ENCODE data around the gene ARHGAP24. TPM values are rescaled to one million over a fixed set of nuclear protein-coding genes. Genes with fewer than 3 reads are reported as not detected.

ARHGAP24 gene
- total RNA-seq, 1 donor: 67.6 TPM

GRCh38 chr4:85938062-85938461, 463.1 kb downstream of the ARHGAP24 start:
- no peak overlapping the region for H3K4me3 ChIP-seq (ENCODE audit: low read depth, low read length)
- no peak for DNase-seq (ENCODE audit: low read depth)
- TF ChIP-seq, protein P1, sequence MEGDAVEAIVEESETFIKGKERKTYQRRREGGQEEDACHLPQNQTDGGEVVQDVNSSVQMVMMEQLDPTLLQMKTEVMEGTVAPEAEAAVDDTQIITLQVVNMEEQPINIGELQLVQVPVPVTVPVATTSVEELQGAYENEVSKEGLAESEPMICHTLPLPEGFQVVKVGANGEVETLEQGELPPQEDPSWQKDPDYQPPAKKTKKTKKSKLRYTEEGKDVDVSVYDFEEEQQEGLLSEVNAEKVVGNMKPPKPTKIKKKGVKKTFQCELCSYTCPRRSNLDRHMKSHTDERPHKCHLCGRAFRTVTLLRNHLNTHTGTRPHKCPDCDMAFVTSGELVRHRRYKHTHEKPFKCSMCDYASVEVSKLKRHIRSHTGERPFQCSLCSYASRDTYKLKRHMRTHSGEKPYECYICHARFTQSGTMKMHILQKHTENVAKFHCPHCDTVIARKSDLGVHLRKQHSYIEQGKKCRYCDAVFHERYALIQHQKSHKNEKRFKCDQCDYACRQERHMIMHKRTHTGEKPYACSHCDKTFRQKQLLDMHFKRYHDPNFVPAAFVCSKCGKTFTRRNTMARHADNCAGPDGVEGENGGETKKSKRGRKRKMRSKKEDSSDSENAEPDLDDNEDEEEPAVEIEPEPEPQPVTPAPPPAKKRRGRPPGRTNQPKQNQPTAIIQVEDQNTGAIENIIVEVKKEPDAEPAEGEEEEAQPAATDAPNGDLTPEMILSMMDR (IDR thresholded peaks at IDR 0.05; ENCODE audit: insufficient read depth, low read length): no peak

GRCh38 chr4:85938902-85939301, 464.0 kb downstream of the ARHGAP24 start:
- no peak for DNase-seq (ENCODE audit: low read depth)
- TF ChIP-seq, protein P1 (IDR thresholded peaks at IDR 0.05; ENCODE audit: insufficient read depth, low read length): no peak
- no peak overlapping the region for H3K4me3 ChIP-seq (ENCODE audit: low read depth, low read length)

DNA sequence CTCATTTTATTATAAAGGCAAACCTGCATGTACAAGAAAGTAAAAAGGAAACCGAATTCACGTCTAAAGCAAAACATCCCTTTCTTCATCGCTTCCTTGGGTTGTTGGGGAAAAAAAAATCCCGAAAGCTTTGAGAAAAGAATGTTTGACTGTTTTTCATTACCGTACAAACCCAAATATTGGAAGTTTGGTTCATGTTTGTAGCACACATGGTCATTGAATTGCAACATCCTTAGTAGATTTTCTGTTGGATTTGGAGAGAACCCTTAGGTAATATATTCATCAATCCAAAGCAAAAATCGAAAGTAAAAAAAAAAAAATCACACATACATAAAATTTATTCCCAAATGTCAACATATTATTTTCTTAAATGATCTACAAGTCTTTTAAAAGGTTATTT, 464.6 kb downstream of the ARHGAP24 start:
- no peak for DNase-seq (ENCODE audit: low read depth)
- H3K4me3 ChIP-seq (ENCODE audit: low read depth, low read length): no peak overlapping the region
- TF ChIP-seq, protein P1 (IDR thresholded peaks at IDR 0.05; ENCODE audit: insufficient read depth, low read length): no peak

GRCh38 chr4:85940151-85940550, 465.2 kb downstream of the ARHGAP24 start:
- TF ChIP-seq, protein P1 (IDR thresholded peaks at IDR 0.05; ENCODE audit: insufficient read depth, low read length): no peak
- no peak overlapping the region for H3K4me3 ChIP-seq (ENCODE audit: low read depth, low read length)

DNA sequence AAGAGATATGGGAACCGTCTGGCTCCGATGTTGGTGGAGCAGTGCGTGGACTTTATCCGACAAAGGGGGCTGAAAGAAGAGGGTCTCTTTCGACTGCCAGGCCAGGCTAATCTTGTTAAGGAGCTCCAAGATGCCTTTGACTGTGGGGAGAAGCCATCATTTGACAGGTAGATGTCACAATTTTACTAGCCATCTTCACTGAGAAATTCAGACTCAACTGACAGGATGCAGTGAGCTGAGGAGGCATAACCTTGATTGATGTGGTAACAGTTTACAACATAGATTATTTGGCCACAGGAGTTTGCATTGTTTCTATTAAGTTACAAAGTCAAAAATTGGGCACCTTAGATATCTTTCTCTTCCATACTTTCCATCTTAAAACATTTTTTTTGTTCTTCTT, 467.2 kb downstream of the ARHGAP24 start:
- no peak overlapping the region for H3K4me3 ChIP-seq (ENCODE audit: low read depth, low read length)
- no peak for DNase-seq (ENCODE audit: low read depth)
- TF ChIP-seq, protein P1 (IDR thresholded peaks at IDR 0.05; ENCODE audit: insufficient read depth, low read length): no peak

More at GRCh38 chr4:85940151-85940550, 465.2 kb downstream of the ARHGAP24 start:
- no peak for DNase-seq (ENCODE audit: low read depth)

- H3K4me3 ChIP-seq (ENCODE audit: low read depth, low read length): no peak overlapping the region
- no peak for DNase-seq (ENCODE audit: low read depth)
These were observed 471.9 kb downstream of the ARHGAP24 start for GRCh38 chr4:85946821-85947220.

DNA sequence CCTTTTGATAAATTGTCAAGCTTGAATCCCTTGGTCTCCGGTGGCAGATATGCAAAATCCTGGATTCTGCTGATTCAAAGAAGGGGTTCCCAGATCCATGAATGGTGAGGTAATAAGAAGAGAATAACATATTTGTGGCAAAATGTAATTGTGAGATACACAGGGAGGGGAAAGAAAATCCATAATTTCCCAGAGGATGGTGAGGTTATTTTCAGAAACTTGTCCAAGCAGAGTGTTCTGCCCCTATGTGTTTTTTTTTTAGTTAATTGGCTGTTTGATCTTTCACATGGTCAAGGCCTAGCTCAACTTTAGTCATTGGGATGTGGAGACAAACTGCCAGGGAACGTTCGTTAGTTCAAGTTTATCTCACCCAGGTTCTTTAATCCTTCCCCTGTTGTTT, 476.1 kb downstream of the ARHGAP24 start:
- no peak overlapping the region for H3K4me3 ChIP-seq (ENCODE audit: low read depth, low read length)
- TF ChIP-seq, protein P1 (IDR thresholded peaks at IDR 0.05; ENCODE audit: insufficient read depth, low read length): no peak
- DNase-seq (ENCODE audit: low read depth): no peak

More at GRCh38 chr4:85946821-85947220, 471.9 kb downstream of the ARHGAP24 start:
- TF ChIP-seq, protein P1 (IDR thresholded peaks at IDR 0.05; ENCODE audit: insufficient read depth, low read length): no peak

Data from fibroblast of the aortic adventitia (primary cell).